Epithelial cell of esophagus (primary cell): ENCODE results near the gene PLXNC1.

Experiments
- DNase-seq: peaks from one replicate; pipeline ENCODE4 v3.0.0; 2010; ENCODE audit warnings: low read depth
- H3K4me3 ChIP-seq: 2 replicates; pipeline ENCODE4 v1.5.1; 2011; ENCODE audit warnings: mild to moderate bottlenecking, low read length, control low read depth
- CTCF ChIP-seq: IDR thresholded peaks from 2 replicates; pipeline ENCODE4 v1.5.1; 2011; ENCODE audit warnings: low read depth, mild to moderate bottlenecking, low read length, control low read depth, inconsistent platforms; ENCODE audit not compliant: insufficient read depth; ENCODE audit errors: missing control alignments

The PLXNC1 gene

GRCh38 chr12:94202245-94203180 lies 54.1 kb downstream of the PLXNC1 start:
- TF ChIP-seq CTCF = no peak
- DNase-seq = peak; percentile 91
- H3K4me3 ChIP-seq = no peak overlapping the region

- no peak for TF ChIP-seq CTCF
- no peak overlapping the region for H3K4me3 ChIP-seq
- no peak for DNase-seq
These were observed 54.8 kb downstream of the PLXNC1 start for GRCh38 chr12:94203181-94203546.

- DNase-seq = no peak
- TF ChIP-seq CTCF = no peak
- H3K4me3 ChIP-seq = no peak overlapping the region
These were observed 55.4 kb downstream of the PLXNC1 start for GRCh38 chr12:94203796-94204195.

GRCh38 chr12:94204499-94205247 lies 56.3 kb downstream of the PLXNC1 start:
- no peak overlapping the region for H3K4me3 ChIP-seq
- no peak for TF ChIP-seq CTCF
- DNase-seq = no peak

- no peak for DNase-seq
- TF ChIP-seq CTCF = no peak
- H3K4me3 ChIP-seq = no peak overlapping the region
These were observed 57.4 kb downstream of the PLXNC1 start for GRCh38 chr12:94205822-94206221.

GRCh38 chr12:94206886-94207285 lies 58.5 kb downstream of the PLXNC1 start:
- peak; percentile 16 for DNase-seq
- no peak for TF ChIP-seq CTCF
- no peak overlapping the region for H3K4me3 ChIP-seq
